Stimulated activated CD4-positive, alpha-beta T cell treated with anti-CD3 and anti-CD28 coated beads, Interleukin-4, amount 100 ng/mL, for 4 hours (primary cell): ENCODE measurements around the gene ZNF521.

Experiments
- DNase-seq, 2 experiments: peaks; one replicate each; pipeline ENCODE4 v3.0.0-alpha.2; 2020

Gene ZNF521

DNA sequence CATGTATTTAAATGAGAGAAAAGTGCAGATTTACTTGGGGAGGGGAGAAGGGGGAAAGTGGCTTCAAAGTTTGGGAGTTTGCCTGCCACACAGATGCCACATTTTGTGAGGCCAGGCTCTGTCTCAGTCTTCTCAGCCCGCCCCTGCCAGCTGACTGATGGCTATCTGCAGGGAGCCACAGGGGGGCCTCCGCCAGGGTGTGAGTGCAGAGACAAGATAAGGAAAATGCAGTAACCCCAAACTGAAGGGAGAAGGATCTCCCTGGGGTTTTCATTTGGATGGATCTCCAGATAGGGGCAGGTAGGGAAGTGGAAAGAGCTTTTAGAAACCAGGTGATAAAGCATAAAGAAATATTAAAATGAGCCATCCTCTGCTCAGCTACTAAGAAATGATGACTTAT lies 128.8 kb downstream of the ZNF521 start:
- DNase-seq = no peak

DNA sequence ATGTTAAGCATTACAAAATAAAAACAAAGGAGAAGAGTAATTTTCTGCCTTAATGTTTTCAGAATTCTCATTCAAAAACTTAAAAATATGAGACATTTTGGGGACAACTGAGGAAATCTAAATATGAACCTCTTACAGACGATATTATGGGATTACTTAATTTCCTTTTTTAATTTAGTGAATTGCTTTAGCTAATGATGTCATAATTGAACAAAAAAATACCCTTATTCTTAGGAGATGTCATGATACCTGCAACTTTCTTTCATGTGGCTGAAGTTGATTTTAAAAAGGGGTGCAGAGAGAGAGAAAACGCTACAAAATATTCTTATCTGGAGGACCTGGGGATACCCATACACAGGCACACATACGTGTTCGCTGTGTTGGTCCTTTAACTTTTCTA lies 129.3 kb downstream of the ZNF521 start:
- DNase-seq = no peak

- no peak for DNase-seq
These were observed 141.3 kb downstream of the ZNF521 start for GRCh38 chr18:25210622-25211021.

DNA sequence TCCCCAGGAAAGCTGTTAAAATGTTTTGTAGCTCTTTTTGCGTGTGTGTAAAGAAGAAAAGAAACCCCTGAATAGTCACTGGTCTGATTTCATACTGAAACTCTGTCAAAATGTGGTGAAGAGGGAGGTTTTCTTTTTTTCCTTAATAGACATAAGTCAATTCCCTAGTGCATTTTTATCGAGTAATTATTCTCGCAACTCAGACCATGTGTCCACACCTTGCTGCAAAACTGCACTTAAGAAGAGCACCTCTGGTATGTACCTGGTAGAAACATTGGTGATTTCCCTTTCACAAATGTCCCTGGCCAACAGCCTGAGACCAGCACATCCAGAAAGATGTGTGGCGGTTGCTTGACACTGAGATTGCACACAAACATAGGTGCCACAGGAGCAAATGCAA lies 159.9 kb downstream of the ZNF521 start:
- no peak for DNase-seq

- no peak for DNase-seq
These were observed 161.5 kb downstream of the ZNF521 start for GRCh38 chr18:25190472-25190871.

DNA sequence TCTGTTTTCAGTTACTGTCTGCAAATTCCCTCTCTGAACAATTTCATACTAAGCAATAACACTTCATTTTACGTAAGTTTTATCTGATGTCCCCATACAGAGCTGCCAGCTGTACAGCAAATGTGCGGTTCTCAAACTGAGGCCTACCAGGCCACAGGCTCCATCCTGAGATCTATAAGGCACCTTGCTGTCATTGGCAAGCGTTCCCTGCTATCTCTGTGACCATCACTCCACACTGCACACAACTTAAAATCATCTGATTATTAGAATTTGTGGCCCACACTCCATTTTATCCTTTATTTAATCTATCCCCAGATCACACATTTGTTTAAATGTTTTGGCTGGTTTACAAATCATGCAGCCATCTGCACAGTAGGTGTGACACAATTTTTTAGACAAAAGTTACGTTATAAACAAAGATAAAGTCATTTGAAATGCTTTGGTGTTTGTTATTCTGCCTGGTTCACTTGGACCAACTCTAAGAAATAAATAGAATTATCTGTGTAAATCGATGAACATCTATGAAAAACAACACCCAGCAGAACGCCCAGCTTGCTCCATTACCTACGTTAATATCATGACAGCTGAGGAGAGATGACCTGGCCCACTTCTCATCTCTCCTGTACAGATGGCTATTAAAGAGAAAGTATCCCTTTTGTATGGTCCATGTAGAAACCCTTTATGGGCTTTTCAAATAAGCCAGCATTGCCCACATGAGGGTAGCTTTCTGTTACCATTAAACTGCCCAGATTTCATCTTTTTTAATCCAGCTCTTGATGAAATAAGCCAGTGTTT lies 162.4 kb downstream of the ZNF521 start:
- DNase-seq = no peak

DNA sequence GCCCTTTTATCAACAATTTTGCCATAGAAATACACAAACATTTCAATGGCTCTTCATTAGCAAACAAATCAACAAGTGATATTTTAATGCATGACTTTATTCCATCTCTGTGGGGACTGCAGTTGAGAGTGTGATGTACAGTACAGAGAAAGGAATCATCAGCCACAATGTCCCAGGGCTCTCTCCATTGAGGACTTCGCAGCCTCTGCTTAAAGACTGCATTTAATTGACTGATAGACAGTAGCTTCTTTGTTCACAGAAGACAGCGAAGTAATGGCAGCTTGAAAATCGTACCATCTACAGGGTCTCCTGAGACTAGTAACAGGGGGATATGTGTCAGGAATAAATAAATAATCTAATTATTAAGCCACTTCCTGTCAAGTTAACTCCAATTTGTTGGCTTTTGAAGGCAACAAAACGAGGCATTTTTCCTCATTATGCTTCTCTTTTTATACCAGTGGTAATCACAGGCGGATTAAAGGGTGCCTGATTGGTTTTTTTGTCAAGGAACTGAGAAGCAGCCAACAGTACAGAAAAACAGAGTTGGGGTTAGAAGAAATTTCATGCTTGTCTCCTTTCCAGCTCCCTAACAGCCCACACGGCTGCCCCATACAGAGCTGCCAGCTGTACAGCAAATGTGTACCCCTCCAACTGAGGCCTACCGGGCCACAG lies 164.3 kb downstream of the ZNF521 start:
- no peak for DNase-seq

DNA sequence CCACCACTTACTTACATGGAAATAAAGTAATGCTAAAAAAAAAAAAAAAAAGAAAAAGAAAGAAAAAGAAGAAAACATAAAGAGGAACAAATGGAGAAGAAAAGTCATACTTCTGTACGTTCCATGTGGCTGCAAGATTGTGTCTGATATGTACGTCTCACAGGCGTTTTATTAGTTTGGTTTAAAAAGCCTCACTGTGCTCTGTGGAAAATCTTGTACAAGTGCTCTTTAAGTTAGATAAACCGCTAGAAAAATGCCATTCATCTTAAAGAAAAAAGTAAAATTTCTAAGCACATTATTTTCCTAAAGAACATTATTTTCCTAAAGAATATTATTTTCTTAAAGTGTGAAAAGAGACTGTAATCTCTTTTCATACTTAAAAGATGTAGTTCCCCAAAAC lies 165.1 kb downstream of the ZNF521 start:
- no peak for DNase-seq

- no peak for DNase-seq
These were observed 170.0 kb downstream of the ZNF521 start for GRCh38 chr18:25181993-25182392.

DNA sequence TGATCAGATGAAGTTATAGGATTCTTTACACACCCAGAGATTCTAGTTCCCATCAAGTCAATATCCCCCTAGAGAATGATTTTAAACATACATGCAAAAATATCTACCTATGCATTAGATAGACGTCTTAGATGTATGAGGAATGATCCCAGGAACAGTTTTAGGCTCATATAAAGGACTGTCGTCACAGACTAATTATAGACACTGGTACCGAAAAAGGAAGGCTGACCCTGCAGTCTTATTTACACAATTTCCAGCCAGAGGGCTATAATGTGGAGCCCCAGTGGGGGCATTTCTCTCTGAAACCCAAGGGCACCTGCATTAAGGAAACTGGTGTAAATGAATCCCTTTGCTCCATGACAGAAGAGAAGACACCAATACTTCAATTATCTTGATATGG lies 170.4 kb downstream of the ZNF521 start:
- DNase-seq = no peak

GRCh38 chr18:25180973-25181548 lies 170.9 kb downstream of the ZNF521 start:
- no peak for DNase-seq

DNA sequence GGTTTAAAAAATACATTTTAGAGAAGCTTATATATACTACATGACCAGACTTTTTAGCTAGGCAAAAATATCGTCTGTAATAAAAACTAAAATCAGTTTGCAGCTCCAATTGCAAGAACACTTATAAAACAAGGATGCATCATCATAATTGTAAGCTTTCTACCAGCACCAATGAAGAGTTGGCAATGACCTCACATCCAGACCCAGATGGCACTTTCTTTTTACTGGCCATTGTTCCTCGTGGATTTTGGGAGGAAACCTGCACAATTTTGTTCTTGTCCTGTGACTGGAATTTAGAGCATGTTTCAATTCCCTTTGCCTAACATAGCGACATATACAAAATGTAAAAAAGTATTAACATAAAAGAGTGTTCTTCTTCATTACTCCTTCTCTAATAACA lies 174.3 kb downstream of the ZNF521 start:
- no peak for DNase-seq

GRCh38 chr18:25176518-25177042 lies 175.4 kb downstream of the ZNF521 start:
- DNase-seq = no peak

DNA sequence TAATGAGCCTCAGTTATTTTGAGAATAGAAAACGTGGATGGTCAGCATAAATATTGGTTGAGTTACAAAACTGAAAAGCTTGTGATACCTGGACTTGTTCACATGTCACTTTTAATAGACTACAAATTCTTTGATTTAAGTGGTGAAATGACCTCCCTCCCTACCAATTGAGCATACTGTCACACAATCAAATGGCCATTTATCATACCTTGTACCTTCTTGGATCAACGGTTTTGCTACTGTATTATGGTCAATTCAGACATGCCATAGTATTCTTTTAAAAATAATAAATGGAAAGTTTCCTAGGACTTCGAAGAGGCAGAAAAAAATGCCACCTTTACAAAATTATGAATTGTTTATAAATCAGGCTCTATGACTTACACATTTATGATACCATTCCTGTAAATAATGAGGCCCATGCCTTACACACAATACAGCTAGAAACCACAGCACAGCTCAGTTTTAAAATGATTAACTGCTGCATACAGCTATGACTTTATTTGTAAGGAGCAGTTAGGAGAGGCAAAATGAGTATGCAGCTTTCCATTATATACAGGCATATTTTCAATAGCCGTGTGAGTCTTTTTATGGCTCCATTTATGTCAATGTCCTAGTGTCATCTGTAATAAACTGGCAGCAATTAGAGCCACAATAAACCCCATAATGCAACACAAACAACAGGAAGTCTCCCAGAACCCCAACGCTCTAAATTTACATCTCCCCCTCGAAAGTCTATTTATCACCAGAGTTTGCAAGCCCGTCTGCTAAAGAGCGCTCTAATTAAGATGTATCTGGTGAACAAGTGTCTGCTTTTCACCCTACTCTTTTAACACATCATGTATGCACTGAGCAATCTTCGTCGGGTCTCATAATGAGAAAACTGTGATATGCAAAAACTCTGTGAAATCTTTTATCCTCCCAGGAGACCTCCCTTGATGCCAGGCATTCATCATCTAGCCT lies 176.1 kb downstream of the ZNF521 start:
- no peak for DNase-seq

DNA sequence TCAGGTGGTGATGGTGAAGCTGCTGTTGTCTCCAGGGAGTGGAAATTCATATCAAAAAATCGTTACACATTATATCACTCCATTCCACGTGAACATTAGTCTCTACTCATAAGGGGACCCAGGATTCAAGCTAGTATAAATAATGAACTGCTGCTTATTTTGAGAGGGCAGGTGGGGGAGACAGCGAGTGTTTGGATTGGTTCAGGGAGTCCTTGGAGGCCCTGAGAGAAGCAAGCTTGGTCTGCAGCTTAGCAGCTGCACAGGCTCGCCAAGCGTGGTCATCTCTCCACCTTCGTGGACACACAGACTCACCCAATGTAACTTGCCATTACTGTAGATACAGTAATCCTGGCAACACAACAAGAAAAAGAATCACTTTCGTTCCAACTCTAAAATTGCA lies 177.6 kb downstream of the ZNF521 start:
- DNase-seq = no peak

DNA sequence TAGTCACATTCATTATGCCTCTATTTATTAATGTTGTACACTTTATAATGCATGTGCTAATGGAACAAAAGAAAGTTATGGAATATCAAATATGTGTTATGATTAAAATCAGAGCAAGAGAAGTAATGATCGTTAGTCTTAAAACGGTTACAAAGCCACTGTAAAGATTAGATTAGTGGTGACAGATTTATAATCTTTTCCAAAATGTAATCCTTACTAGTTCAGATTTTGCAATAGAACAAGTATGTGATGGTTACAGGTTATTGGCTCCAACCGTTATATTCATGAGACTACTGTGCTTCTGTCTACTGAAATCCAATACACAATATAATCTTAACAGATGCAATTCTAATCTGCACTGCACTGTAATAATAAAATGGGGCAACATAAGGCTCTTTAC lies 180.6 kb downstream of the ZNF521 start:
- DNase-seq = no peak

DNA sequence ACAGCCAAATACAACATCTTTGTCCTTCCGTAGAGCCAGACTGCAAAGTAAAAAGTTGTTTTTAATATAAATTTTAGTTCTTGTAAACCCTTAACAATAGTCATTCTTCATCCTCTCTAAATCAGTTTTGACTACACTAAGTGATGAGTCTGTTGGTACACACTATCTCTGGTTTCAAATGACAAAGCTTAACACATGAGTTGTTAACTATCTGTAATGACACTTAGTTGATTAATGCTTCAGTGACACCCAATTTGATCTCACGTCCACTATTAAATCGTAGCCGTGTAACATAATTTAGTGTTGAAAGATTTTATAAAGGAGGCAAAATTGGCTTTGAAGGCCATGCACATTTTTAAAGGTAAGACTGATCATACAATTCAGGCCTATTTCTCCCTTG lies 181.6 kb downstream of the ZNF521 start:
- DNase-seq = no peak

DNA sequence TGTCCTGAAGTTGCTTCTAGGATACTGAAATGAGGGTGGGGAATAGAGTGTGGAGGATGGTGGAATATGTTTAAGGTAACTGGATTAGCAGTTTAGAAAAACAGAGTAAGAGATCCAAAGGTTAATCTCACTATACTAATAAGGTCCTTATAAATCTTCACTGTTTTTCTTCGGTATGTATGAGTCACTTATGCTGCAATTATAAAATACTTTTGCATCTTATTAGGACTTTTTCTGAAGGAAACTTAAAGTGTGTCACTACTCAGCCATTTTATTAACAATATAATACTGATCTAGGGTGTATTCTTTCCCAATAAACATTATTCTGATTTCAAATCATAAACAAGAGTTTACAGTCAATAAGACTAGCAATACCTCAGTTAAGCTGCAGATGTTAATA lies 182.3 kb downstream of the ZNF521 start:
- DNase-seq = no peak

GRCh38 chr18:25167612-25168410 lies 184.2 kb downstream of the ZNF521 start:
- DNase-seq = no peak

DNA sequence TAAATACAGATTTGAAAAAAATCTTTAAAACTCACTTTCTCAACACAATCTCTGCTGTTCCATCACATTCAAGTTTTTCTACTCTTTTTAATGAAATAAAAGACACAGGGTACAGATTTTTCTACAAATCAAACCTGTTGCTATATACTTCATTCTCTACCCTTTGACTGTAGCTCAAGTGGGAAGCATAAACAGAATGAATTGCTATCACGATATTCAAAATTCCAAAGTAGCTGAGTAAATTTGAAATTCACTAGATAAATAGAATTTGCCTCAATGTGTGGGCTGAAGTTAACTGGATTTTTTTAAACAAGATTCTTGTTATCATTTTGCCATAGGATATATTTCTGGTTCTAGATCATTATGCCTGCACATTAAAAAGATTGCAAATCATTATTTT lies 185.9 kb downstream of the ZNF521 start:
- DNase-seq = no peak

- no peak for DNase-seq
These were observed 186.8 kb downstream of the ZNF521 start for GRCh38 chr18:25164848-25165811.
